Erythroblast (primary cell): ENCODE measurements around the gene LTBP3.

Experiments
- DNase-seq, 2 experiments: peaks; one replicate each; lab custom pipeline; 2025; lab: John Stamatoyannopoulos, UW
- GATA1 ChIP-seq: IDR thresholded peaks from 2 replicates; pipeline ENCODE4 v1.6.1; 2011; ENCODE audit warnings: low read depth, mild to moderate bottlenecking, control low read depth, low read length, moderate library complexity
- POLR2A ChIP-seq: IDR thresholded peaks from 2 replicates; pipeline ENCODE4 v1.6.1; 2011; ENCODE audit warnings: mild to moderate bottlenecking, low read length

Gene LTBP3

DNA sequence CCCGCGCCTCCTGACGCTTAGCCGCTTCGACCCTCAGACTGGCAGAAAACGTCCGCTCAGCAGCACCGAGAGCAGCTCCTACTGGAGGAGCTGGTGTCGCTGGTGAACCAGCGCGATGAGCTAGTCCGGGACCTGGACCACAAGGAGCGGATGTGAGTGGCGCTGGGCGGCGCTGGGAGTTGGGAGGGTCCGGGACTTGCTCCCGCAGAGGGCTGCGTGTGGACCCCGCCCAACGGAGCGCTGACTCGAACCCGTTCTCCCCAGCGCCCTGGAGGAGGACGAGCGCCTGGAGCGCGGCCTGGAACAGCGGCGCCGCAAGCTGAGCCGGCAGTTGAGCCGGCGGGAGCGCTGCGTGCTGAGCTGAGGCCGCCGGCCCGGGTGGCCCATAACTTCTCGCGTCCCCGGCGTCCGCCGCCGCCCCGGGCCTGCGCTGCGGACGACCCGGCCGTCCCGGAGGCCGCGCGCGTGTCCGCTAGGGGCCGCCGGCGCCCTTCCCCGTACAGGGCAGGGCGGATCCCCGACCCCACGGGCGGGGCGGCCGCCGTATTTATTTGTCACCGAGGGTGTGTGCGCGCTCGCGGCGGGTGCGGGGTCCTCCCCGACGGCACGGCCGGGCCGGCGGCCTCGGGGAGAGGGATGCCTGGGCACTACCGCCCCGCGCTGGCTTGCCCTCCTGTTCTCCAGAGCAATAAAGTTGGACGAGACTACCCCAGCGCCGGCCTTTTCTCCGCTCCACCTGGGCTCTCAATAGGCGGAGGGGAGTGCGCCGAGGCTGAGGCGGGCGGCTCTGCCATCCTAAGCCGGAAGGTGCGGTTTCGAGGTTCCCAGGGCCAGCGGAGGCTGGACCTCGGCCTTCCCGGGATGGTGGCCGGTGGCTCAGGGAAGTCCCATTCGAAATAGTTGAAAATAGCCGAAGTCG, 34.0 kb upstream of the LTBP3 start:
- peak in 1 of 2 experiments; percentile 65 for DNase-seq
- TF ChIP-seq GATA1, result no peak
- no peak for TF ChIP-seq POLR2A

DNA sequence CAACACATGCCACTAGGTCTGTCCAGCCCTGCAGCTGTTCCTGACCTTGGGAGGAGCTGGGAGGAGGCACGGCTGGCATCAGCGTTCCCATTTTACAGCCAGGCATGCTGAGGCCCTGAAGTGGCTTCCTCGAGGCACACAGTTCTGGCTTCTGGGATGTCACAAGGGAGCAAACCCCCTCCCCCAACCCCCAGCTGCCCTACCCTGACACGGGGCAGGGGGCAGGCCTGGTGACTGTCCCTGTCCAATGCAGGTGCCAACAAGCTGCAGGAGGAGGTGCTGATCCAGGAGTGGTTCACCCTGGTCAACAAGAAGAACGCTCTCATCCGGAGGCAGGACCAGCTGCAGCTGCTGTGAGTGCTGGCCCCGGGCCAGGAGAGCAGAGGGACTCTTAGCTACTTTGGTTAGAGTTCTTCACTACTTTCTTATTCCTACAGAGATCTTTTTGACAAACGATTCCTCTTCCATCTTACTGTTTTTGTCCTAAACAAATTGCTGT, 32.1 kb upstream of the LTBP3 start:
- no peak for TF ChIP-seq POLR2A
- TF ChIP-seq GATA1, result no peak
- DNase-seq, result no peak

DNA sequence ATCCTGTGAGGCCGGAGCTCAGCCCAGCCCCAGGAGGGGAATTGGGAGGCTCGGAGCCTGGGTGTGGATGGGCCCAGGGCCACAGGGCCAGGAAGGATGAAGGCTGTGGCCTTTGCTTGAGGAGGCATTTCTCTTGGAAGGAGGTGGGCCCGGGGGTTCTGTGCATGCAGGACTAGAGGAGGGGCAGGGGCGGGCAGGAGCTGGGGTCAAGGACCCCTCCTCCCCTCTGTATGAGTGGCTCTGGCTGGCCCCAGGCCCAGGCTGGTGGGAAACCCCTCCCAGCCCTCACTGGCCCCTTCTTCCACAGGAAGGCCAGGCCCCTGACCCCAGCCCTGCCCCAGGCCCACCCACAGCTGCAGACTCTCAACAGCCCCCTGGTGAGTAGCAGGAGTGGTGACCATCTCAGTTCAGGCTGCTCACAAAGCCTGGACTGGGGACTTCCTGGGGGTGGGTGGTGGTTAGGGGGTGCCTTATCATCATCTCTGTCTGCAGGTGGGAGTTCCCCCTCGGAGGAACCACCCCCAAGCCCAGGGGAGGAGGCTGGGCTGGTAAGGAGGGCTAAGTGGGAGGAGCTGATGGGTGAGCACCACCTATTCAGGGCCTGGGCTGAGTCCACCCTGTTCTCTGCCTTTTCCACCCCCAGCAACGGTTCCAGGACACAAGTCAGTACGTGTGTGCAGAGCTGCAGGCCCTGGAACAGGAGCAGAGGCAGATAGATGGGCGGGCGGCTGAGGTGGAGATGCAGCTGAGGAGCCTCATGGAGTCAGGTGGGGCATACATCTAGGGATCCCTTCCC, 31.5 kb upstream of the LTBP3 start:
- TF ChIP-seq POLR2A (no peak), GATA1 (no peak)
- DNase-seq, result peak; percentile 71 to 79

DNA sequence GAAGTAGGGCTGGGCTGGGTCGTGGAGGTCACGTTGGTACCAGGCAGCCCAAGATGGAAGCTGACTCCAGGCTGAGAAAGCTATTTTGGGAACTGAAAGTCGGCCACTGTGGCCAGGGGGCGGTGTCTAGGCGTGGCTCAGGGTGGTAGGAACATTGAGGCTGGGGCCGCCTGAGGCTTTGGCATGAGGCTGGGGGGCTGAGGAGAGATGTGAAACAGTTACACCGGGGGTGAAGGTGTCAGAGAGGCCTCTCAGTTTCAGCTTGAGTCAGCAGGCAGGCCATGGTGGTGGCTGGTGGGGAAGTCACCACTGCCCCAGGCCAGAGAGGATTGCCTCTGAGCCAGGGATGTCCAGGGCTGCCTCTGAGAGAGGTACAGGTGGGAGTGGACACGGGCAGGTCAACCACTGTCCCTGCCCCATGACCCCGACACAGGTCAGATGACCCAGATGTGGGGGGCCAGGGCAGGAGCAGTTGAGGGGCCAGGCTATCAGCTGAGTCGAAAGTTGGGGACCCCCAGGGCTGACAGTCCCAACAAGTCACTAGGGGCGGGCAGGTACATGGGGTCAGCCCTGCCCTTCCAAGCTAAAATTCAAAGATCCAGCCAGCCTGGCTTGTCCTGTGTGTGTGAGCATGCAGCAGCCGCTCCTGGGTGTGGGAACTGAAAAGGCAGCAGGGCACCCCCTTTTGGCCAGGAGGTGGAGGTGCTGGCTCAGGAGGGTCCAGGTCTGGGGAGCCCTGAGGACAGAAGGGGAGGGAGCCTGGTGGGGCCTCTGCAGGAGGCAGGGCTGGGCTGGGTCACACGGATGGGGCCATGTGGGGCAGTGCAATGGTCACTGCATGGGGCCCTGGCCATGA, 30.3 kb upstream of the LTBP3 start:
- TF ChIP-seq POLR2A (no peak), GATA1 (no peak)
- peak; percentile 83 to 86 for DNase-seq

DNA sequence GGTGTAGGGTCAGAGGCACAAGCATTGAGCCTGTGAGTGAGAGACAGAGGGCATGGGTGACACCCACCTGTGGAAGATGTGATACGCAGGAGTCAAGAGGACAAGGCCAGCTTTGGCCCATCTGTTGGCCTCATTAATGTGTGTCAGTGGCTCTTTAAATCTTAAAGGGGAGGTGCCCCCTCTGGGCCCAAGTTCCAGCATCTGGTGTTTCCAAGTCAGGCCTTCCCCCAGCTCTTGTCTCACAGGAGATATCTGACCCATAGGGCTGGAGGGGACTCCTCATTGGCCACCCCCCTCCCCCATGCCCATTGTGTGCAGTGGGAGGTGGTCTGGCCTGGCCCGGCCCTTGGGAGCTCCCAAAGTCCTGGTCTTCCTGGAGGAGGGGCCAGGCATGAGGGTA, 28.5 kb upstream of the LTBP3 start:
- no peak for DNase-seq
- TF ChIP-seq POLR2A, result no peak
- no peak for TF ChIP-seq GATA1

DNA sequence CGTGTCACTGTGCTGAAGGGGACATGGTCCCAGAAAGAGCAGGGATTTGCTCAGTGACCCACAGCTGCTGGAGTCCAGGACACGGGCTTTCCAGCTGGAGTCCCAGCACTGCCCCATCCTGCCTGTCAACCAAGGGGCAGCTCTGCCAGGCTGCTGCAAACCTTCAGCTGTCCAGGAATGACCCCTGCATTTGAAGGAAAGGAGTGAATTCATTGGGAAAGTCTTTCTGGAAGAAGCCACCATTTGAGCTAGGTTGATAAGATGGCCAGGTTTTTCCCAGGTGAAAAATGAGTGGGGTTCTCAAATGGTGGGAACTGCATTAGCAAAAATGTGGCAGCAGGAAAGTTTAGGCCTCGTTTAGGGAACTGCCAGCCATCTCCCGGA, 28.1 kb upstream of the LTBP3 start:
- no peak for DNase-seq

DNA sequence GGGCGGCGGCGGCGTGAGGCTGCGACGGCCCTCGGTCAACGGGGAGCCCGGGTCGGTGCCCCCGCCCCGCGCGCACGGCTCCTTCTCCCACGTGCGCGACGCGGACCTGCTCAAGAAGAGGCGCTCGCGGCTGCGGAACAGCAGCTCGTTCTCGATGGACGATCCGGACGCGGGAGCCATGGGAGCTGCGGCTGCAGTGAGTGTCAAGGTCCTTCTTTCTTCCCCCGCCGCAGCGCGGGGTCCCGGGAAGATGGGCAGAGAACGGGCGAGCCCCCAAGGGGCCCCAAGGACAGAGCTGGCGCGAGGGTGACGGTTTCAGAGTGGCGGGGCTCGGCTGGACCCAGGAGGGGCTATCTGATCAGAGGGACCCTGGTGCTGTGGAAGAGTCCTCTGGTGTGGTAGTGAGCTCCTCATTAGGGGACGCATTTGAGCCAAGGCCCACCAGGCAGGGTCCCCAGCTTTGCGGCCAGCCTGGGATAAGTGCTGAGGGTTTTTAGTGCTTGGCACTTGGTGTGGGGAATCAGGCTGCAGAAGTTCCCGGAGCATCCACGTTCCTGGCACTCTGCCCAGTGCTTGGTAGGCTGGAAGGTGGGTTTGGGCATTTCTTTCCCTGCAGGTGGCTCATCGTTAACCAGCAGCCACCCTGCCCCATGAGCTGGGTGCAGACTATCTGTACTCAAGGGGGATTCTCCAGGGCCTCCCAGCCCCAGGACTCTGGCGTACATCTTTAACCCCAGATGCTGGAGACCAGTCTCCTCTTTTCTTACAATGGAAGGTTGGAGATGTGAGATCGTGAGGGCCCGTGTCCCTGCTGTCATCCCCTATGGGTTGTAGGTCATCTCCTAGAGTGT, 27.5 kb upstream of the LTBP3 start:
- DNase-seq, result no peak
- TF ChIP-seq POLR2A (no peak), GATA1 (no peak)

More for the DNA sequence above, 28.1 kb upstream of the LTBP3 start:
- TF ChIP-seq GATA1 (no peak), POLR2A (no peak)

DNA sequence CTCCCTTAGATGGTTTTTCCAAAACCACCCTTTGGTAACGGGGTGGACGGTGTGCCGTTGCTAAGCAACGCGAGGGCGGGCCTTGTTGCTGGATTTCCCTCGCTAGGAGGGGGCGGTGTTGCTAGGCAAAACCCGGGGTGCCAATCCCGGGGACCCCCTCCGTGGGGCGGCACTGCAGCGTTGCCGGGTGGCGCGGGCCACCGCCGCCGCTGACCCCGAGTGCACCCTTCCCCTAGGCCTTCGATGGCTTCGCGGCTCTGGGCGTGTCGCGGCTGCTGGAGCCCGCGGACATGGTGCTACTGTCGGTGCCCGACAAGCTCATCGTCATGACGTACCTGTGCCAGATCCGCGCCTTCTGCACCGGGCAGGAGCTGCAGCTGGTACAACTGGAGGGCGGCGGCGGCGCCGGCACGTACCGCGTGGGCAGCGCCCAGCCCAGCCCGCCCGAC, 26.6 kb upstream of the LTBP3 start:
- DNase-seq, result no peak
- TF ChIP-seq GATA1 (no peak), POLR2A (no peak)

DNA sequence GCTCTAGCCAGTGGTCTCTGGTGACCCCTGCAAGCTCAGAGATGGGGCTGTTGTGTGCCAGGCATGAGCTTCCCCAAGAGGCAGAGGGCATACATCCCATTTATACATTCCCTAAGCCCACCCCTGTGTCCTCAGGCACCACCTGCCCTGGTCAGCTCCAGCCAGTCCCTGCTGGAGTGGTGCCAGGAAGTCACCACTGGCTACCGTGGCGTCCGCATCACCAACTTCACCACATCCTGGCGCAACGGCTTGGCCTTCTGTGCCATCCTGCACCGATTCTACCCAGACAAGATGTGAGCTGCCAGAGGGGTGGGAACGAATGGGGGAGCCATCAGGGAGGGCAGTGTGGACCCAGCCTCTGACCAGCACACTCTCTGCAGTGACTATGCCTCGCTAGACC, 25.9 kb upstream of the LTBP3 start:
- no peak for DNase-seq

DNA sequence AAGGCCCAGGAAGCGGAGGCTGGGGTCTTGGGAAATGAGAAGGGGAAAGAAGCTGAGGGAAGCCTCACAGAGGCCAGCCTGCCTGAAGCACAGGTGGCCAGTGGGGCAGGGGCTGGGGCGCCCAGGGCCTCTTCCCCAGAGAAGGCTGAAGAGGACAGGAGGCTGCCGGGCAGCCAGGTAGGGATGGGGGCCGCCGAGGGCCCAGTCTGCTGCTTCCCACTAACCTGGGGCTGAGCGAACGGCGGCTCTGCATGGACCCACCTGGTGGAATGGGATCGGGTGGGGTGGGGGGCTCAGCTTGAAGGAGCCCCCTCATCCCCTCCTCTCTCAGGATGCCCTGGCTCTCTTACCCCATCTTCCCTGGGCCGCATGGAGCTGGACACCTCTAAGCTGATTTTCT, 25.4 kb upstream of the LTBP3 start:
- TF ChIP-seq POLR2A, result no peak
- no peak for TF ChIP-seq GATA1
- DNase-seq, result no peak

More for the DNA sequence above, 25.9 kb upstream of the LTBP3 start:
- TF ChIP-seq POLR2A (no peak), GATA1 (no peak)

DNA sequence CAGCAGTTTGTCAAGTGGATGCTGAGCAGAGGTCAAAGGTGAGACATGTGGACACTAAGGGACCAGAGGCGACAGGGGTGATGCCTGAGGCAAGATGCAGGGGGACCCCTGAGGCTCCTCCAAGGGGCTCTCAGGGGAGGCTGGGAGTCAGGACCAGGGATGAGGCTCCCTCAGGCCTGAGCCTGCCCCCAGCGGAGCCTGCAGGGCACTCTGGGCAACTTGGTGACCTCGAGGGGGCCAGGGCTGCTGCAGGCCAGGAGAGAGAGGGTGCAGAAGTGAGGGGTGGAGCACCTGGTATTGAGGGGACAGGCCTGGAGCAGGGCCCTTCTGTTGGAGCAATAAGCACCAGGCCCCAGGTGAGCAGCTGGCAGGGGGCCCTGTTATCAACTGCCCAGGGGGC, 23.8 kb upstream of the LTBP3 start:
- no peak for DNase-seq
- TF ChIP-seq GATA1 (no peak), POLR2A (no peak)

DNA sequence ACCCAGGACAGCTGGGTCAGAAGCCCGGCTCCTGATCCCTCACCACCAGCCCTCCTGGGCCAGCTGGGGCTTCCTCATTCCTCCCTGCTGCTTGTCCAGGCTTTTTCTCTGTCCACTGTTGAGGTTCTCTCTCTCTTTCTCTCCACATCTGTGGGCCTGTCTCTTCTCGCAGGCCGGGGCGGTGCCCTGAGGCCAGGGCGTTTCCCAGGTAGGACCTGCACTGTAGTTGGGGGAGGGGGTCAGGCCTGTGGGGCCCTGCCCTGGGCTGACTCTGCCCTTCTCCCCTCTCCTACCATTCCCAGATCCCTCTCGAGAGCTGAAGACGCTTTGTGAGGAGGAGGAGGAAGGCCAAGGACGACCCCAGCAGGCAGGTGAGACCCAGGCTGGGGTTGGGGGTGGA, 22.6 kb upstream of the LTBP3 start:
- TF ChIP-seq POLR2A (no peak), GATA1 (no peak)
- no peak for DNase-seq
